Activated T-cell treated with anti-CD3 and anti-CD28 coated beads for 4 hours (primary cell): ENCODE results near the gene GATAD2A.

ENCODE experiments used
- DNase-seq: peaks from one replicate; pipeline ENCODE4 v3.0.0-alpha.2; 2020

GATAD2A gene

GRCh38 chr19:19491321-19492025 lies 86.0 kb downstream of the GATAD2A start:
- no peak for DNase-seq

GRCh38 chr19:19492026-19492610 lies 86.6 kb downstream of the GATAD2A start:
- no peak for DNase-seq

GRCh38 chr19:19493841-19494546 lies 88.5 kb downstream of the GATAD2A start:
- no peak for DNase-seq

- DNase-seq = no peak
These were observed 90.4 kb downstream of the GATAD2A start for GRCh38 chr19:19495614-19496603.

GRCh38 chr19:19498255-19498991 lies 92.9 kb downstream of the GATAD2A start:
- DNase-seq = no peak

- no peak for DNase-seq
These were observed 94.0 kb downstream of the GATAD2A start for GRCh38 chr19:19499272-19499995.

- no peak for DNase-seq
These were observed 95.6 kb downstream of the GATAD2A start for GRCh38 chr19:19500975-19501644.

GRCh38 chr19:19501798-19502197 lies 96.3 kb downstream of the GATAD2A start:
- no peak for DNase-seq

GRCh38 chr19:19502281-19502680 lies 96.8 kb downstream of the GATAD2A start:
- no peak for DNase-seq

GRCh38 chr19:19502808-19503602 lies 97.5 kb downstream of the GATAD2A start:
- DNase-seq = no peak

- no peak for DNase-seq
These were observed 99.5 kb downstream of the GATAD2A start for GRCh38 chr19:19504754-19505668.

GRCh38 chr19:19505669-19506326 lies 100.3 kb downstream of the GATAD2A start:
- DNase-seq = no peak

GRCh38 chr19:19506592-19506991 lies 101.1 kb downstream of the GATAD2A start:
- no peak for DNase-seq

- DNase-seq = no peak
These were observed 101.9 kb downstream of the GATAD2A start for GRCh38 chr19:19507354-19507753.

- no peak for DNase-seq
These were observed 102.7 kb downstream of the GATAD2A start for GRCh38 chr19:19508217-19508616.

- DNase-seq = no peak
These were observed 105.0 kb downstream of the GATAD2A start for GRCh38 chr19:19510432-19510831.

- no peak for DNase-seq
These were observed 108.2 kb downstream of the GATAD2A start for GRCh38 chr19:19513682-19514081.

GRCh38 chr19:19514215-19514657 lies 108.8 kb downstream of the GATAD2A start:
- DNase-seq = no peak
